LNCAP (cell line): ENCODE results near the gene LILRB4.

Experiments used
- CTCF ChIP-seq: fragments of 450-650 bp; IDR thresholded peaks from 2 replicates; pipeline ENCODE4 v1.5.1; 2017; ENCODE audit warnings: mild to moderate bottlenecking

Gene LILRB4

GRCh38 chr19:54707962-54708361 lies 45.2 kb downstream of the LILRB4 start:
- no peak for TF ChIP-seq CTCF

DNA sequence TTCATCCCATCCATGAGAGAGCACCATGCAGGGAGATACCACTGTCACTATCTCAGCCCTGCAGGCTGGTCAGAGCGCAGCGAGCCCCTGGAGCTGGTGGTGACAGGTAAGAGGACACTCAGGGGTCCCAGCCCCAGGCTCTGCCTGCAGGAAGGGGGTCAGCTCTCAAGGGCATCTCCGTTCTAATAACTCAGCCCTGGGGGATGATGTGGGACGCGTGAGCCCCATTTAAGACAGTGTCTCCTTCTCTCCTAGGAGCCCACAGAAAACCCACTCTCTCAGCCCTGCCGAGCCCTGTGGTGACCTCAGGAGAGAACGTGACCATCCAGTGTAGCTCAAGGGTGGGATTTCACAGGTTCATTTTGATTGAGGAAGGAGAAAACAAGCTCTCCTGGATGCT lies 46.0 kb downstream of the LILRB4 start:
- no peak for TF ChIP-seq CTCF

- no peak for TF ChIP-seq CTCF
These were observed 46.6 kb downstream of the LILRB4 start for GRCh38 chr19:54709212-54709948.
